ENCODE measurements around the gene RPS6KA3.

- no peak for TF ChIP-seq CTCF (IDR thresholded peaks at IDR 0.05)
- no peak for TF ChIP-seq POLR2A (IDR thresholded peaks at IDR 0.05)
These were observed 39.6 kb downstream of the RPS6KA3 start for GRCh38 chrX:20227116-20227515.

Data from right lobe of liver (tissue), 4 donors.